H1 (cell line): Measurements from ENCODE around the gene OR56A4. TPM values are rescaled to one million over a fixed set of nuclear protein-coding genes. Genes with fewer than 3 reads are reported as not detected.

Source experiments
- CTCF ChIA-PET: fragments of 300-600 bp; sonication (Branson Sonifier 250); formaldehyde crosslinking; loops from one replicate; lab custom pipeline; 2021; ENCODE audit not compliant: partially characterized antibody; lab: Charles Lee
- POLR2A ChIA-PET: fragments of 300-600 bp; sonication (Branson Sonifier 250); formaldehyde crosslinking; loops from one replicate; lab custom pipeline; 2021; ENCODE audit warnings: inconsistent platforms; ENCODE audit not compliant: partially characterized antibody; lab: Charles Lee
- DNase-seq, 2 experiments: peaks; one replicate each; pipeline versions ENCODE4 v3.0.0 to v3.0.0-alpha.2; 2010 to 2022; ENCODE audit warnings: low spot score in 2 of 2, low read depth in 1 of 2, mixed read lengths in 1 of 2
- FAIRE-seq: peaks from 2 replicates; lab custom pipeline; 2011; peaks lifted over from hg19 to GRCh38; lab: Jason Lieb, UNC
- H2AFZ ChIP-seq: 2 replicates; pipeline ENCODE4 v1.8.1; 2012; ENCODE audit warnings: low read length, inconsistent platforms
- H2AK5ac ChIP-seq: 2 replicates; pipeline ENCODE4 v1.6.1; 2013; ENCODE audit warnings: low read depth, low read length
- H2BK120ac ChIP-seq: replicated peaks from 2 replicates; pipeline ENCODE3; 2013; ENCODE audit warnings: low read depth, low read length, inconsistent platforms
- H2BK12ac ChIP-seq: 2 replicates; pipeline ENCODE4 v1.6.1; 2013; ENCODE audit warnings: low read depth, low read length
- H2BK15ac ChIP-seq: 2 replicates; pipeline ENCODE4 v1.6.1; 2013; ENCODE audit warnings: low read length
- H2BK20ac ChIP-seq: 2 replicates; pipeline ENCODE4 v1.6.1; 2013; ENCODE audit warnings: low read length
- H2BK5ac ChIP-seq: 2 replicates; pipeline ENCODE4 v1.6.1; 2013; ENCODE audit warnings: low read depth, low read length
- H3K14ac ChIP-seq: 2 replicates; pipeline ENCODE4 v1.6.1; 2013; ENCODE audit warnings: inconsistent platforms; ENCODE audit not compliant: insufficient read length
- H3K18ac ChIP-seq: 2 replicates; pipeline ENCODE4 v1.6.1; 2013; ENCODE audit warnings: low read length; ENCODE audit errors: extremely low read depth
- H3K23ac ChIP-seq: 2 replicates; pipeline ENCODE4 v1.6.1; 2013; ENCODE audit warnings: inconsistent platforms; ENCODE audit not compliant: insufficient read length
- H3K23me2 ChIP-seq: 2 replicates; pipeline ENCODE4 v1.6.1; 2013; ENCODE audit warnings: low read depth, low read length
- H3K27ac ChIP-seq: 2 replicates; pipeline ENCODE4 v1.6.1; 2011; ENCODE audit warnings: low read depth, low read length, inconsistent platforms
- H3K27me3 ChIP-seq, 4 experiments: replicated peaks in 1 of 4; 1 replicate in 1 of 4; 2 replicates in 3 of 4; pipeline versions ENCODE4 v1.6.1 to v1.8.1; 2011 to 2013; ENCODE audit warnings: low read length in 3 of 4, mild to moderate bottlenecking in 3 of 4, inconsistent platforms in 2 of 4, mixed read lengths in 2 of 4, moderate library complexity in 1 of 4; ENCODE audit not compliant: control insufficient read depth in 3 of 4, insufficient read depth in 3 of 4; ENCODE audit errors: extremely low read depth in 1 of 4
- H3K36me3 ChIP-seq, 4 experiments: 2 replicates each; pipeline versions ENCODE4 v1.6.1 to v1.8.1; 2011 to 2013; ENCODE audit warnings: mild to moderate bottlenecking in 4 of 4, low read length in 3 of 4, moderate library complexity in 2 of 4, control low read depth in 1 of 4, inconsistent platforms in 1 of 4; ENCODE audit not compliant: insufficient read depth in 4 of 4, control insufficient read depth in 2 of 4
- H3K4ac ChIP-seq: replicated peaks from 2 replicates; pipeline ENCODE3; 2013; ENCODE audit warnings: low read length, low read depth, mixed read lengths, inconsistent platforms; ENCODE audit not compliant: insufficient read length
- H3K4me1 ChIP-seq, 4 experiments: replicated peaks in 1 of 4; 1 replicate in 1 of 4; 2 replicates in 3 of 4; pipeline versions ENCODE4 v1.6.1 to v1.8.1; 2011 to 2013; ENCODE audit warnings: low read length in 3 of 4, inconsistent platforms in 2 of 4, mixed read lengths in 1 of 4; ENCODE audit not compliant: insufficient read depth in 4 of 4, control insufficient read depth in 3 of 4
- H3K4me2 ChIP-seq, 2 experiments: 2 replicates each; pipeline versions ENCODE4 v1.6.1 to v1.8.1; 2011 to 2013; ENCODE audit warnings: low read depth in 2 of 2, low read length in 2 of 2, control low read depth in 1 of 2, inconsistent platforms in 1 of 2, mild to moderate bottlenecking in 1 of 2; ENCODE audit not compliant: insufficient read depth in 1 of 2
- H3K4me3 ChIP-seq, 4 experiments: fragments of 200-600, 300-600 bp in 1 of 4; sonication (generic), shearing (Covaris generic), sonication (Bioruptor Twin) in 1 of 4; 2 replicates each; pipeline versions ENCODE4 v1.5.1 to v1.8.1; 2011 to 2016; ENCODE audit warnings: low read length in 4 of 4, low read depth in 3 of 4, control low read depth in 2 of 4, inconsistent platforms in 2 of 4, mild to moderate bottlenecking in 2 of 4, mixed read lengths in 1 of 4, moderate library complexity in 1 of 4; ENCODE audit not compliant: insufficient read depth in 2 of 4; ENCODE audit errors: extremely low read depth in 1 of 4
- H3K56ac ChIP-seq: replicated peaks from 2 replicates; pipeline ENCODE3; 2013; ENCODE audit warnings: low read depth, mild to moderate bottlenecking, mixed read lengths, low read length, inconsistent platforms; ENCODE audit not compliant: insufficient read length
- H3K79me1 ChIP-seq: 2 replicates; pipeline ENCODE4 v1.6.1; 2013; ENCODE audit warnings: low read depth, low read length, control low read depth
- H3K79me2 ChIP-seq, 2 experiments: 2 replicates each; pipeline versions ENCODE4 v1.6.1 to v1.8.1; 2012 to 2013; ENCODE audit warnings: low read length in 2 of 2, mild to moderate bottlenecking in 2 of 2, inconsistent platforms in 1 of 2; ENCODE audit not compliant: insufficient read depth in 2 of 2, control insufficient read depth in 1 of 2
- H3K9ac ChIP-seq, 4 experiments: replicated peaks in 1 of 4; 1 replicate in 1 of 4; 2 replicates in 3 of 4; pipeline versions ENCODE4 v1.6.1 to v1.8.1; 2011 to 2013; ENCODE audit warnings: low read depth in 3 of 4, low read length in 3 of 4, control low read depth in 2 of 4, mild to moderate bottlenecking in 2 of 4, moderate library complexity in 2 of 4, inconsistent platforms in 1 of 4; ENCODE audit errors: extremely low read depth in 1 of 4
- H3K9me3 ChIP-seq, 2 experiments: 2 replicates each; pipeline versions ENCODE4 v1.6.1 to v1.8.1; 2012 to 2013; ENCODE audit warnings: mild to moderate bottlenecking in 2 of 2, moderate library complexity in 2 of 2, control low read depth in 1 of 2, inconsistent platforms in 1 of 2, low read depth in 1 of 2, low read length in 1 of 2, mixed read lengths in 1 of 2; ENCODE audit not compliant: insufficient read depth in 2 of 2
- H4K20me1 ChIP-seq, 2 experiments: replicated peaks in 1 of 2; 2 replicates each; pipeline versions ENCODE3 to v1.8.1; 2011 to 2013; ENCODE audit warnings: inconsistent platforms in 2 of 2, low read length in 2 of 2, mild to moderate bottlenecking in 1 of 2; ENCODE audit not compliant: insufficient read depth in 2 of 2, control insufficient read depth in 1 of 2
- H4K5ac ChIP-seq: 2 replicates; pipeline ENCODE4 v1.6.1; 2013; ENCODE audit warnings: low read length, low read depth, mixed read lengths, inconsistent platforms; ENCODE audit not compliant: insufficient read length
- H4K8ac ChIP-seq: 2 replicates; pipeline ENCODE4 v1.8.0; 2013; ENCODE audit warnings: mild to moderate bottlenecking, moderate library complexity, low read length, inconsistent platforms; ENCODE audit not compliant: insufficient read depth; ENCODE audit errors: extremely low read depth
- H4K91ac ChIP-seq: replicated peaks from 2 replicates; pipeline ENCODE3; 2013; ENCODE audit warnings: low read length, mixed read lengths, inconsistent platforms; ENCODE audit not compliant: insufficient read length
- ATF3 ChIP-seq: IDR thresholded peaks from 2 replicates; pipeline ENCODE4 v1.6.1; 2011; ENCODE audit warnings: low read depth, mild to moderate bottlenecking, low read length; ENCODE audit not compliant: insufficient read depth
- CBX5 ChIP-seq: fragments of 300-800, 300-1000 bp; sonication (generic); IDR thresholded peaks from 2 replicates; pipeline ENCODE4 v1.7.1; 2016; ENCODE audit warnings: antibody characterized with exemption, low read length, low read depth
- CTBP2 ChIP-seq: IDR thresholded peaks from 2 replicates; pipeline ENCODE4 v1.7.0; 2011; ENCODE audit warnings: borderline replicate concordance, mild to moderate bottlenecking, moderate library complexity, mixed read lengths, low read length; ENCODE audit not compliant: insufficient read depth, insufficient read length
- KDM1A ChIP-seq: fragments of 200-600, 300-600 bp; sonication (generic); IDR thresholded peaks from 2 replicates; pipeline ENCODE4 v1.7.1; 2016; ENCODE audit warnings: mild to moderate bottlenecking, low read length, borderline replicate concordance
- POLR2A ChIP-seq, 2 experiments: IDR thresholded peaks; 1 replicate in 1 of 2; 2 replicates in 1 of 2; pipeline ENCODE4 v1.6.1; 2011; ENCODE audit warnings: low read depth in 2 of 2, low read length in 2 of 2, mild to moderate bottlenecking in 2 of 2; ENCODE audit errors: control extremely low read depth in 1 of 2
- RXRA ChIP-seq: IDR thresholded peaks from 2 replicates; pipeline ENCODE4 v1.6.1; 2011; ENCODE audit warnings: low read depth, mild to moderate bottlenecking, low read length, moderate library complexity; ENCODE audit not compliant: insufficient read depth
- SIRT6 ChIP-seq: IDR thresholded peaks from one replicate; pipeline ENCODE4 v1.7.1; 2012; ENCODE audit warnings: low read length, inconsistent platforms
- TCF12 ChIP-seq: IDR thresholded peaks from 2 replicates; pipeline ENCODE4 v1.6.1; 2011; ENCODE audit warnings: low read depth, mild to moderate bottlenecking, low read length
- WGBS, 2 experiments: shearing (Covaris generic) in 1 of 2; methylation state at CpG; one replicate each; pipeline versions ENCODE4 v1.1.6 to v1.1.7; 2013 to 2015; ENCODE audit warnings: low lambda C conversion rate in 2 of 2, mixed read lengths in 2 of 2, inconsistent platforms in 1 of 2, low coverage in 1 of 2, missing lambda C conversion rate in 1 of 2; ENCODE audit not compliant: insufficient replicate concordance in 2 of 2, insufficient coverage in 1 of 2, insufficient read length in 1 of 2; ENCODE audit errors: extremely low coverage in 1 of 2, missing lambda C conversion rate in 1 of 2; 5-methylcytosine and 5-hydroxymethylcytosine counted together
- polyA plus RNA-seq, 7 experiments: library from polyadenylated mRNA; depleted of rRNA in 3 of 7; stranded (reverse) in 5 of 7; unstranded in 2 of 7; fragments of >200 nt in 5 of 7; fragments of 200-250 nt in 2 of 7; gene quantifications; 1 replicate in 5 of 7; 2 replicates in 1 of 7; 4 replicates in 1 of 7; pipeline versions ENCODE4 v1.2.1 to v1.2.3, GENCODE V29; 2011 to 2013; ENCODE audit warnings: missing spikeins in 2 of 7, mixed read lengths in 2 of 7
- total RNA-seq: library from RNA; stranded (reverse); fragmentation: NEBNext Ultra II Directional; extraction: Animal tissue kit (Norgen Biotek cat#: 25700); gene quantifications from 2 replicates; pipeline ENCODE4 v1.2.1, GENCODE V29; 2021

OR56A4 gene
- total and polyA plus RNA-seq, 2 of the 8 experiments (the other 6 are each of a cell fraction or from before 2014, with no cell fraction given) = 0.15 TPM; not detected in 1

GRCh38 chr11:5967708-5968107 lies 39.0 kb downstream of the OR56A4 start:
- no peak for FAIRE-seq
- no peak for TF ChIP-seq CBX5
- TF ChIP-seq RXRA = no peak
- no peak for TF ChIP-seq POLR2A (IDR thresholded peaks at IDR 0.05; ENCODE audit: control extremely low read depth in 1 of 2, low read depth in 2 of 2, low read length in 2 of 2)
- no peak for TF ChIP-seq SIRT6
- TF ChIP-seq ATF3 = no peak
- TF ChIP-seq CTBP2 = no peak
- no peak for TF ChIP-seq KDM1A
- no peak for TF ChIP-seq TCF12
- WGBS, 2 experiments = 95% methylated on average over 3 of the region's 3 CpGs; no CpG with 5 or more reads in 1 of the 2 experiments

More at GRCh38 chr11:5967708-5968107, 39.0 kb downstream of the OR56A4 start:
- H3K79me2 ChIP-seq = no peaks in the 10 kb centered on the region
- H3K23me2 ChIP-seq = no peaks in the 10 kb centered on the region; the same call in 1 of the 2 replicates
- no peak overlapping the region for H2BK15ac ChIP-seq
- no peak overlapping the region for H3K14ac ChIP-seq
- H2BK5ac ChIP-seq = no peak overlapping the region
- H2AK5ac ChIP-seq = no peak overlapping the region
- no peak overlapping the region for H3K56ac ChIP-seq
- no peak overlapping the region for H4K91ac ChIP-seq
- H3K4me2 ChIP-seq = no peak overlapping the region
- H4K5ac ChIP-seq = no peak overlapping the region
- CTCF ChIA-PET = interaction anchor here (1.4 to 1.7 kb wide), 2 partner anchors 14 to 24 kb away, joined by 3 read pairs; no protein-coding TSS in a partner anchor
- POLR2A ChIA-PET = no interaction called here
- H3K9me3 ChIP-seq = peaks cover 4 to 11% of the 10 kb centered on the region in 2 experiments; a peak in 2 of 4 replicates
- no peak overlapping the region for H3K4me3 ChIP-seq
- no peaks in the 10 kb centered on the region for H4K20me1 ChIP-seq
- no peaks in the 10 kb centered on the region for H3K79me1 ChIP-seq
- H3K36me3 ChIP-seq = no peaks in the 10 kb centered on the region
- no peaks in the 10 kb centered on the region for H3K4me1 ChIP-seq
- no peak overlapping the region for H3K18ac ChIP-seq
- DNase-seq = no peak
- H3K27ac ChIP-seq = no peak overlapping the region
- H2BK120ac ChIP-seq = no peak overlapping the region
- no peak overlapping the region for H2BK20ac ChIP-seq
- no peak overlapping the region for H2AFZ ChIP-seq
- no peak overlapping the region for H3K9ac ChIP-seq
- no peak overlapping the region for H2BK12ac ChIP-seq
- H3K23ac ChIP-seq = no peak overlapping the region
- H4K8ac ChIP-seq = no peak overlapping the region
- H3K27me3 ChIP-seq = no peaks in the 10 kb centered on the region
- no peak overlapping the region for H3K4ac ChIP-seq
